Choroid plexus epithelial cell (primary cell): ENCODE measurements around the gene MAML1.

Experiments
- DNase-seq: peaks from one replicate; pipeline ENCODE4 v3.0.0-alpha.2; 2010; ENCODE audit warnings: low read depth
- H3K4me3 ChIP-seq: 2 replicates; pipeline ENCODE4 v1.5.1; 2011; ENCODE audit warnings: low read depth, mild to moderate bottlenecking, control low read depth, low read length, moderate library complexity
- TF ChIP-seq, protein P1 (sequence below): conservative IDR thresholded peaks from 2 replicates; pipeline ENCODE4 v1.5.1; 2011; ENCODE audit warnings: low read depth, mild to moderate bottlenecking, control low read depth, inconsistent platforms, low read length, moderate library complexity

Gene MAML1

GRCh38 chr5:179768326-179769085 is 35.9 kb downstream of the MAML1 start:
- TF ChIP-seq, protein P1, sequence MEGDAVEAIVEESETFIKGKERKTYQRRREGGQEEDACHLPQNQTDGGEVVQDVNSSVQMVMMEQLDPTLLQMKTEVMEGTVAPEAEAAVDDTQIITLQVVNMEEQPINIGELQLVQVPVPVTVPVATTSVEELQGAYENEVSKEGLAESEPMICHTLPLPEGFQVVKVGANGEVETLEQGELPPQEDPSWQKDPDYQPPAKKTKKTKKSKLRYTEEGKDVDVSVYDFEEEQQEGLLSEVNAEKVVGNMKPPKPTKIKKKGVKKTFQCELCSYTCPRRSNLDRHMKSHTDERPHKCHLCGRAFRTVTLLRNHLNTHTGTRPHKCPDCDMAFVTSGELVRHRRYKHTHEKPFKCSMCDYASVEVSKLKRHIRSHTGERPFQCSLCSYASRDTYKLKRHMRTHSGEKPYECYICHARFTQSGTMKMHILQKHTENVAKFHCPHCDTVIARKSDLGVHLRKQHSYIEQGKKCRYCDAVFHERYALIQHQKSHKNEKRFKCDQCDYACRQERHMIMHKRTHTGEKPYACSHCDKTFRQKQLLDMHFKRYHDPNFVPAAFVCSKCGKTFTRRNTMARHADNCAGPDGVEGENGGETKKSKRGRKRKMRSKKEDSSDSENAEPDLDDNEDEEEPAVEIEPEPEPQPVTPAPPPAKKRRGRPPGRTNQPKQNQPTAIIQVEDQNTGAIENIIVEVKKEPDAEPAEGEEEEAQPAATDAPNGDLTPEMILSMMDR = peak; percentile 40
- H3K4me3 ChIP-seq = no peak overlapping the region
- DNase-seq = no peak

DNA sequence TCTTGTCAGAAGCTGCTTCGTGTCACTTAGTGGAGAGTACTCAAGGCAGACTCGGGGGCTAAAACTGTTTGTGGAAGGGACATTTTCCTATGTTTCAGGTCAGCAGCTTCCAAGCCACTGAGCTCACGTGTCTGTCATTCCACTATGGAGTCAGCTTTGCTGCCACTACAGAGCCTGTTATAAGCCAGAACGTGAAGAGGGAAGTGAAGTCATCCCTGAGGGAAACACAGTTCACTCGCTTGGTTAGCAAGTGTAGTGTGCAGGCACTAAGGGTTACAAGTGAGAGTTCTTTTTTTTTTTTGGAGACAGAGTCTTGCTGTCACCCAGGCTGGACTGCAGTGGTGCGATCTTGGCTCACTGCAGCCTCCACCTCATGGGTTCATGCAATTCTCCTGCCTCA is 36.6 kb downstream of the MAML1 start:
- TF ChIP-seq, protein P1 = no peak
- no peak overlapping the region for H3K4me3 ChIP-seq
- DNase-seq = no peak

- TF ChIP-seq, protein P1 = no peak
- DNase-seq = no peak
- H3K4me3 ChIP-seq = no peak overlapping the region
These were observed 37.2 kb downstream of the MAML1 start for GRCh38 chr5:179769796-179770195.

GRCh38 chr5:179771311-179771895 is 38.8 kb downstream of the MAML1 start:
- no peak overlapping the region for H3K4me3 ChIP-seq
- TF ChIP-seq, protein P1 = no peak
- DNase-seq = no peak

DNA sequence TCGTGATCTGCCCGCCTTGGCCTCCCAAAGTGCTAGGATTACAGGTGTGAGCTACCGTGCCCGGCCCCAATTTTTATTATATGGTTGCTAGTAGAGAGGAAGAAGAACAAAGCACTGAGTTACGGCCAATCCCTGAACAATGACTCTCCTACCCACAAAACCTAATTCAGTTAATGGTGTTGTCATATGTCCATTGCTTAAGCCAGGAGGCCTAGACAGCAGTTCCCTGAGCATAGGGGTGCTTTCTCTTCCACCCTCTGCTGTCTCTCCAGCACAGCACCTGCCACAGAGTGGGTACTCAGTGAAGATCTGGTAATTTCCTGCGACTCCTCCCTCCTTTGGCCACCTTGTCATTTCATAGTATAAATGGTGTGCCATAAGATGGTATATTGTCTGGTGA is 39.7 kb downstream of the MAML1 start:
- no peak overlapping the region for H3K4me3 ChIP-seq
- TF ChIP-seq, protein P1 = no peak
- no peak for DNase-seq

- DNase-seq = no peak
- H3K4me3 ChIP-seq = no peak overlapping the region
- TF ChIP-seq, protein P1 = no peak
These were observed 41.0 kb downstream of the MAML1 start for GRCh38 chr5:179773686-179774040.

- DNase-seq = no peak
- no peak overlapping the region for H3K4me3 ChIP-seq
- TF ChIP-seq, protein P1 = no peak
These were observed 41.8 kb downstream of the MAML1 start for GRCh38 chr5:179774442-179774841.
